ENCODE results near the gene HIP1R.

- TF ChIP-seq CTCF (IDR thresholded peaks at IDR 0.05) (no peak), POLR2A (IDR thresholded peaks at IDR 0.05) (no peak), POLR2AphosphoS5 (IDR thresholded peaks at IDR 0.05; ENCODE audit: insufficient read depth in 1 of 2, low read depth in 1 of 2) (no peak)
These were observed 73.7 kb downstream of the HIP1R start for GRCh38 chr12:122908915-122909314.
